Subcutaneous adipose tissue (tissue), 4 donors: ENCODE measurements around the gene PLXNB2. TPM values are rescaled to one million over a fixed set of nuclear protein-coding genes. Genes with fewer than 3 reads are reported as not detected.

ENCODE experiments used
- CTCF ChIP-seq: fragments of 450-650 bp; IDR thresholded peaks from one replicate; pipeline ENCODE4 v1.5.1; 2016; ENCODE audit warnings: low read depth, mild to moderate bottlenecking, control low read depth, antibody characterized with exemption, moderate library complexity
- total RNA-seq, 4 donors: library from RNA; depleted of rRNA; stranded (reverse); fragments of >200 nt; gene quantifications; one replicate each; pipeline ENCODE4 v1.1.0, GENCODE V29; 2016

Gene PLXNB2
- total RNA-seq, 4 donors from 2014 or later, result 59.2 to 128 (median 97.0) TPM

- no peak for TF ChIP-seq CTCF
Observed at GRCh38 chr22:50255607-50256006, 51.8 kb downstream of the PLXNB2 start.

GRCh38 chr22:50255099-50255498 lies 52.3 kb downstream of the PLXNB2 start:
- TF ChIP-seq CTCF, result no peak

GRCh38 chr22:50253941-50254340 lies 53.5 kb downstream of the PLXNB2 start:
- no peak for TF ChIP-seq CTCF

- no peak for TF ChIP-seq CTCF
Observed at GRCh38 chr22:50253046-50253915, 54.2 kb downstream of the PLXNB2 start.

GRCh38 chr22:50252082-50253045 lies 55.1 kb downstream of the PLXNB2 start:
- no peak for TF ChIP-seq CTCF

- no peak for TF ChIP-seq CTCF
Observed at GRCh38 chr22:50251477-50252081, 55.9 kb downstream of the PLXNB2 start.
